Large intestine (tissue), 3 donors: ENCODE measurements around the gene SPEN. TPM values are rescaled to one million over a fixed set of nuclear protein-coding genes. Genes with fewer than 3 reads are reported as not detected.

Experiments
- DNase-seq, 2 donors: peaks; one replicate each; pipeline versions ENCODE4 v3.0.0 to v3.0.0-alpha.2; 2013
- H3K27ac ChIP-seq: one replicate; pipeline ENCODE4 v1.5.1; 2013; ENCODE audit warnings: low read length
- H3K27me3 ChIP-seq: 2 replicates; pipeline ENCODE4 v1.6.1; 2013; ENCODE audit warnings: low read length; ENCODE audit not compliant: control insufficient read depth, insufficient read depth
- H3K36me3 ChIP-seq: 2 replicates; pipeline ENCODE4 v1.6.1; 2013; ENCODE audit warnings: low read length; ENCODE audit not compliant: control insufficient read depth, insufficient read depth
- H3K4me1 ChIP-seq: one replicate; pipeline ENCODE4 v1.6.1; 2013; ENCODE audit warnings: low read length; ENCODE audit not compliant: control insufficient read depth, insufficient read depth
- H3K4me3 ChIP-seq: one replicate; pipeline ENCODE4 v1.5.1; 2013; ENCODE audit warnings: low read length
- H3K9me3 ChIP-seq: one replicate; pipeline ENCODE4 v1.6.1; 2013; ENCODE audit warnings: mild to moderate bottlenecking, low read depth, low read length, moderate library complexity; ENCODE audit not compliant: control insufficient read depth
- WGBS: methylation state at CpG from one replicate; pipeline ENCODE4 v1.1.5; 2013; ENCODE audit warnings: low lambda C conversion rate; ENCODE audit not compliant: insufficient coverage; 5-methylcytosine and 5-hydroxymethylcytosine counted together
- polyA plus RNA-seq: library from polyadenylated mRNA; unstranded; fragments of 120-200 nt; gene quantifications from one replicate; pipeline ENCODE4 v1.2.1, GENCODE V29; 2013

Gene SPEN
- polyA plus RNA-seq, 1 donor: 47.8 TPM

- H3K27me3 ChIP-seq: no peaks in the 10 kb centered on the region
- H3K4me3 ChIP-seq: no peak overlapping the region
- no peak overlapping the region for H3K27ac ChIP-seq
- H3K9me3 ChIP-seq: no peaks in the 10 kb centered on the region
- DNase-seq: no peak
- no peaks in the 10 kb centered on the region for H3K4me1 ChIP-seq
- H3K36me3 ChIP-seq: peaks cover 9% of the 10 kb centered on the region
These were observed 116.0 kb downstream of the SPEN start for GRCh38 chr1:15963363-15963967.

- no peak for DNase-seq
- 80% methylated on average over 1 of the region's 10 CpGs for WGBS
- peaks cover 15% of the 10 kb centered on the region for H3K36me3 ChIP-seq
- no peak overlapping the region for H3K4me3 ChIP-seq
- H3K9me3 ChIP-seq: no peaks in the 10 kb centered on the region
- H3K27ac ChIP-seq: no peak overlapping the region
- H3K4me1 ChIP-seq: no peaks in the 10 kb centered on the region
- H3K27me3 ChIP-seq: no peaks in the 10 kb centered on the region
These were observed 116.6 kb downstream of the SPEN start for GRCh38 chr1:15963968-15964648.

GRCh38 chr1:15965228-15965767, 117.8 kb downstream of the SPEN start:
- no peak for DNase-seq
- Histone ChIP-seq H3K27me3 (no peaks in the 10 kb centered on the region), H3K9me3 (peaks cover 3% of the 10 kb centered on the region), H3K36me3 (peaks cover 24% of the 10 kb centered on the region), H3K27ac (no peak overlapping the region), H3K4me1 (no peaks in the 10 kb centered on the region), H3K4me3 (no peak overlapping the region)
- 100% methylated on average over 3 of the region's 7 CpGs for WGBS

GRCh38 chr1:15966081-15966955, 118.8 kb downstream of the SPEN start:
- peaks cover 3% of the 10 kb centered on the region for H3K9me3 ChIP-seq
- peaks cover 26% of the 10 kb centered on the region for H3K36me3 ChIP-seq
- no peaks in the 10 kb centered on the region for H3K4me1 ChIP-seq
- no peak for DNase-seq
- no peak overlapping the region for H3K4me3 ChIP-seq
- 96% methylated on average over 4 of the region's 18 CpGs for WGBS
- no peaks in the 10 kb centered on the region for H3K27me3 ChIP-seq
- H3K27ac ChIP-seq: no peak overlapping the region

- Histone ChIP-seq H3K9me3 (peaks cover 3% of the 10 kb centered on the region), H3K4me3 (no peak overlapping the region), H3K27me3 (no peaks in the 10 kb centered on the region), H3K27ac (no peak overlapping the region), H3K36me3 (peaks cover 30% of the 10 kb centered on the region), H3K4me1 (no peaks in the 10 kb centered on the region)
- no peak for DNase-seq
- WGBS: no CpG with 5 or more reads among the region's 6 CpGs
These were observed 119.4 kb downstream of the SPEN start for GRCh38 chr1:15966956-15967344.

- Histone ChIP-seq H3K4me3 (no peak overlapping the region), H3K9me3 (peaks cover 3% of the 10 kb centered on the region), H3K36me3 (peaks cover 37% of the 10 kb centered on the region), H3K27me3 (no peaks in the 10 kb centered on the region), H3K4me1 (no peaks in the 10 kb centered on the region), H3K27ac (no peak overlapping the region)
- no peak for DNase-seq
- WGBS: 100% methylated on average over 1 of the region's 5 CpGs
These were observed 120.7 kb downstream of the SPEN start for GRCh38 chr1:15968172-15968571.

- no peak for DNase-seq
- no CpG with 5 or more reads among the region's 13 CpGs for WGBS
These were observed 121.9 kb downstream of the SPEN start for GRCh38 chr1:15969321-15969880.

GRCh38 chr1:15970911-15971310, 123.4 kb downstream of the SPEN start:
- DNase-seq: no peak
- H3K27ac ChIP-seq: no peak overlapping the region
- H3K36me3 ChIP-seq: peaks cover 39% of the 10 kb centered on the region
- no peaks in the 10 kb centered on the region for H3K27me3 ChIP-seq
- peaks cover 3% of the 10 kb centered on the region for H3K9me3 ChIP-seq
- no peak overlapping the region for H3K4me3 ChIP-seq
- H3K4me1 ChIP-seq: peaks cover 5% of the 10 kb centered on the region

More at GRCh38 chr1:15969321-15969880, 121.9 kb downstream of the SPEN start:
- H3K36me3 ChIP-seq: peaks cover 39% of the 10 kb centered on the region
- H3K27ac ChIP-seq: no peak overlapping the region
- H3K4me1 ChIP-seq: no peaks in the 10 kb centered on the region
- H3K9me3 ChIP-seq: peaks cover 3% of the 10 kb centered on the region
- no peak overlapping the region for H3K4me3 ChIP-seq
- H3K27me3 ChIP-seq: no peaks in the 10 kb centered on the region

GRCh38 chr1:15972409-15972808, 124.9 kb downstream of the SPEN start:
- peaks cover 5% of the 10 kb centered on the region for H3K4me1 ChIP-seq
- DNase-seq: no peak
- H3K27ac ChIP-seq: no peak overlapping the region
- H3K36me3 ChIP-seq: peaks cover 39% of the 10 kb centered on the region
- no peak overlapping the region for H3K4me3 ChIP-seq
- WGBS: no CpG with 5 or more reads among the region's 1 CpG
- no peaks in the 10 kb centered on the region for H3K27me3 ChIP-seq
- peaks cover 3% of the 10 kb centered on the region for H3K9me3 ChIP-seq

- no peaks in the 10 kb centered on the region for H3K27me3 ChIP-seq
- H3K4me1 ChIP-seq: peaks cover 5% of the 10 kb centered on the region
- no peak overlapping the region for H3K27ac ChIP-seq
- H3K4me3 ChIP-seq: no peak overlapping the region
- no peak for DNase-seq
- peaks cover 3% of the 10 kb centered on the region for H3K9me3 ChIP-seq
- H3K36me3 ChIP-seq: peaks cover 29% of the 10 kb centered on the region
- WGBS: no CpG with 5 or more reads among the region's 4 CpGs
These were observed 126.3 kb downstream of the SPEN start for GRCh38 chr1:15973772-15974171.
